ENCODE measurements around the gene TMEM200A. TPM values are rescaled to one million over a fixed set of nuclear protein-coding genes. Genes with fewer than 3 reads are reported as not detected.

TMEM200A gene
- total and polyA plus RNA-seq, 2 donors = 3.9 to 7.4 TPM

- no peaks in the 10 kb centered on the region for H3K4me1 ChIP-seq (ENCODE audit: control insufficient read depth in 2 of 2, insufficient read depth in 2 of 2, low read length in 2 of 2)
- no peaks in the 10 kb centered on the region for H3K9me3 ChIP-seq (ENCODE audit: control insufficient read depth in 2 of 2, insufficient read depth in 1 of 2, low read length in 1 of 2)
- no peaks in the 10 kb centered on the region for H3K27me3 ChIP-seq (ENCODE audit: control insufficient read depth in 2 of 2, insufficient read depth in 1 of 2, low read length in 1 of 2)
- no peak overlapping the region for H3K27ac ChIP-seq (ENCODE audit: low read depth in 1 of 2, low read length in 1 of 2)
- DNase-seq (ENCODE audit: low read depth in 6 of 9, low spot score in 9 of 9) = no peak
- WGBS = 96% methylated on average over 1 of the region's 1 CpG
- no peaks in the 10 kb centered on the region for H3K36me3 ChIP-seq (ENCODE audit: control insufficient read depth in 2 of 2, insufficient read depth in 2 of 2, low read length in 1 of 2)
- H3K4me3 ChIP-seq (ENCODE audit: low read length in 2 of 2) = no peak overlapping the region
Observed at GRCh38 chr6:130425537-130425936, 59.7 kb downstream of the TMEM200A start.

- no peak overlapping the region for H3K27ac ChIP-seq (ENCODE audit: low read depth in 1 of 2, low read length in 1 of 2)
- H3K36me3 ChIP-seq (ENCODE audit: control insufficient read depth in 2 of 2, insufficient read depth in 2 of 2, low read length in 1 of 2) = no peaks in the 10 kb centered on the region
- WGBS = 91% methylated on average over 7 of the region's 7 CpGs
- no peaks in the 10 kb centered on the region for H3K27me3 ChIP-seq (ENCODE audit: control insufficient read depth in 2 of 2, insufficient read depth in 1 of 2, low read length in 1 of 2)
- no peaks in the 10 kb centered on the region for H3K4me1 ChIP-seq (ENCODE audit: control insufficient read depth in 2 of 2, insufficient read depth in 2 of 2, low read length in 2 of 2)
- H3K9me3 ChIP-seq (ENCODE audit: control insufficient read depth in 2 of 2, insufficient read depth in 1 of 2, low read length in 1 of 2) = no peaks in the 10 kb centered on the region
- DNase-seq (ENCODE audit: low read depth in 6 of 9, low spot score in 9 of 9) = no peak
- H3K4me3 ChIP-seq (ENCODE audit: low read length in 2 of 2) = no peak overlapping the region
Observed at GRCh38 chr6:130426066-130426721, 60.4 kb downstream of the TMEM200A start.

GRCh38 chr6:130431346-130431852 is 65.6 kb downstream of the TMEM200A start:
- H3K4me3 ChIP-seq (ENCODE audit: low read length in 2 of 2) = no peak overlapping the region
- no peak overlapping the region for H3K27ac ChIP-seq (ENCODE audit: low read depth in 1 of 2, low read length in 1 of 2)
- no peaks in the 10 kb centered on the region for H3K27me3 ChIP-seq (ENCODE audit: control insufficient read depth in 2 of 2, insufficient read depth in 1 of 2, low read length in 1 of 2)
- no peaks in the 10 kb centered on the region for H3K9me3 ChIP-seq (ENCODE audit: control insufficient read depth in 2 of 2, insufficient read depth in 1 of 2, low read length in 1 of 2)
- 80% methylated on average over 4 of the region's 4 CpGs for WGBS
- no peaks in the 10 kb centered on the region for H3K4me1 ChIP-seq (ENCODE audit: control insufficient read depth in 2 of 2, insufficient read depth in 2 of 2, low read length in 2 of 2)
- DNase-seq (ENCODE audit: low read depth in 6 of 9, low spot score in 9 of 9) = no peak
- no peaks in the 10 kb centered on the region for H3K36me3 ChIP-seq (ENCODE audit: control insufficient read depth in 2 of 2, insufficient read depth in 2 of 2, low read length in 1 of 2)

- whole genome bisulfite sequencing = 75% methylated on average over 4 of the region's 4 CpGs
- Histone ChIP-seq H3K27ac (ENCODE audit: low read depth in 1 of 2, low read length in 1 of 2) (no peak overlapping the region), H3K36me3 (ENCODE audit: control insufficient read depth in 2 of 2, insufficient read depth in 2 of 2, low read length in 1 of 2) (no peaks in the 10 kb centered on the region), H3K4me3 (ENCODE audit: low read length in 2 of 2) (no peak overlapping the region), H3K9me3 (ENCODE audit: control insufficient read depth in 2 of 2, insufficient read depth in 1 of 2, low read length in 1 of 2) (no peaks in the 10 kb centered on the region), H3K27me3 (ENCODE audit: control insufficient read depth in 2 of 2, insufficient read depth in 1 of 2, low read length in 1 of 2) (no peaks in the 10 kb centered on the region), H3K4me1 (ENCODE audit: control insufficient read depth in 2 of 2, insufficient read depth in 2 of 2, low read length in 2 of 2) (no peaks in the 10 kb centered on the region)
- no peak for DNase-seq (ENCODE audit: low read depth in 6 of 9, low spot score in 9 of 9)
Observed at GRCh38 chr6:130432838-130433237, 67.0 kb downstream of the TMEM200A start.

- Histone ChIP-seq H3K36me3 (ENCODE audit: control insufficient read depth in 2 of 2, insufficient read depth in 2 of 2, low read length in 1 of 2) (no peaks in the 10 kb centered on the region), H3K9me3 (ENCODE audit: control insufficient read depth in 2 of 2, insufficient read depth in 1 of 2, low read length in 1 of 2) (no peaks in the 10 kb centered on the region), H3K4me1 (ENCODE audit: control insufficient read depth in 2 of 2, insufficient read depth in 2 of 2, low read length in 2 of 2) (no peaks in the 10 kb centered on the region), H3K4me3 (ENCODE audit: low read length in 2 of 2) (no peak overlapping the region), H3K27ac (ENCODE audit: low read depth in 1 of 2, low read length in 1 of 2) (no peak overlapping the region), H3K27me3 (ENCODE audit: control insufficient read depth in 2 of 2, insufficient read depth in 1 of 2, low read length in 1 of 2) (no peaks in the 10 kb centered on the region)
- 72% methylated on average over 3 of the region's 3 CpGs for WGBS
- no peak for DNase-seq (ENCODE audit: low read depth in 6 of 9, low spot score in 9 of 9)
Observed at GRCh38 chr6:130434174-130434873, 68.5 kb downstream of the TMEM200A start.

GRCh38 chr6:130435181-130435580 is 69.4 kb downstream of the TMEM200A start:
- DNase-seq (ENCODE audit: low read depth in 6 of 9, low spot score in 9 of 9) = no peak
- no peak overlapping the region for H3K4me3 ChIP-seq (ENCODE audit: low read length in 2 of 2)
- H3K9me3 ChIP-seq (ENCODE audit: control insufficient read depth in 2 of 2, insufficient read depth in 1 of 2, low read length in 1 of 2) = no peaks in the 10 kb centered on the region
- WGBS = 96% methylated on average over 4 of the region's 4 CpGs
- no peaks in the 10 kb centered on the region for H3K27me3 ChIP-seq (ENCODE audit: control insufficient read depth in 2 of 2, insufficient read depth in 1 of 2, low read length in 1 of 2)
- H3K36me3 ChIP-seq (ENCODE audit: control insufficient read depth in 2 of 2, insufficient read depth in 2 of 2, low read length in 1 of 2) = no peaks in the 10 kb centered on the region
- no peak overlapping the region for H3K27ac ChIP-seq (ENCODE audit: low read depth in 1 of 2, low read length in 1 of 2)
- no peaks in the 10 kb centered on the region for H3K4me1 ChIP-seq (ENCODE audit: control insufficient read depth in 2 of 2, insufficient read depth in 2 of 2, low read length in 2 of 2)

- Histone ChIP-seq H3K4me3 (ENCODE audit: low read length in 2 of 2) (no peak overlapping the region), H3K27ac (ENCODE audit: low read depth in 1 of 2, low read length in 1 of 2) (no peak overlapping the region), H3K36me3 (ENCODE audit: control insufficient read depth in 2 of 2, insufficient read depth in 2 of 2, low read length in 1 of 2) (peaks cover 0 to 2% of the 10 kb centered on the region in 2 donors), H3K4me1 (ENCODE audit: control insufficient read depth in 2 of 2, insufficient read depth in 2 of 2, low read length in 2 of 2) (no peaks in the 10 kb centered on the region), H3K27me3 (ENCODE audit: control insufficient read depth in 2 of 2, insufficient read depth in 1 of 2, low read length in 1 of 2) (no peaks in the 10 kb centered on the region), H3K9me3 (ENCODE audit: control insufficient read depth in 2 of 2, insufficient read depth in 1 of 2, low read length in 1 of 2) (no peaks in the 10 kb centered on the region)
- WGBS = 81% methylated on average over 1 of the region's 1 CpG
- no peak for DNase-seq (ENCODE audit: low read depth in 6 of 9, low spot score in 9 of 9)
Observed at GRCh38 chr6:130437961-130438360, 72.1 kb downstream of the TMEM200A start.

- no peaks in the 10 kb centered on the region for H3K9me3 ChIP-seq (ENCODE audit: control insufficient read depth in 2 of 2, insufficient read depth in 1 of 2, low read length in 1 of 2)
- H3K4me3 ChIP-seq (ENCODE audit: low read length in 2 of 2) = no peak overlapping the region
- DNase-seq (ENCODE audit: low read depth in 6 of 9, low spot score in 9 of 9) = no peak
- no peak overlapping the region for H3K27ac ChIP-seq (ENCODE audit: low read depth in 1 of 2, low read length in 1 of 2)
- H3K4me1 ChIP-seq (ENCODE audit: control insufficient read depth in 2 of 2, insufficient read depth in 2 of 2, low read length in 2 of 2) = no peaks in the 10 kb centered on the region
- H3K27me3 ChIP-seq (ENCODE audit: control insufficient read depth in 2 of 2, insufficient read depth in 1 of 2, low read length in 1 of 2) = no peaks in the 10 kb centered on the region
- no peaks in the 10 kb centered on the region for H3K36me3 ChIP-seq (ENCODE audit: control insufficient read depth in 2 of 2, insufficient read depth in 2 of 2, low read length in 1 of 2)
Observed at GRCh38 chr6:130447374-130447773, 81.6 kb downstream of the TMEM200A start.

GRCh38 chr6:130452336-130452735 is 86.5 kb downstream of the TMEM200A start:
- no peak for DNase-seq (ENCODE audit: low read depth in 6 of 9, low spot score in 9 of 9)
- H3K9me3 ChIP-seq (ENCODE audit: control insufficient read depth in 2 of 2, insufficient read depth in 1 of 2, low read length in 1 of 2) = no peaks in the 10 kb centered on the region
- H3K4me3 ChIP-seq (ENCODE audit: low read length in 2 of 2) = no peak overlapping the region
- H3K36me3 ChIP-seq (ENCODE audit: control insufficient read depth in 2 of 2, insufficient read depth in 2 of 2, low read length in 1 of 2) = no peaks in the 10 kb centered on the region
- H3K4me1 ChIP-seq (ENCODE audit: control insufficient read depth in 2 of 2, insufficient read depth in 2 of 2, low read length in 2 of 2) = no peaks in the 10 kb centered on the region
- H3K27ac ChIP-seq (ENCODE audit: low read depth in 1 of 2, low read length in 1 of 2) = no peak overlapping the region
- no peaks in the 10 kb centered on the region for H3K27me3 ChIP-seq (ENCODE audit: control insufficient read depth in 2 of 2, insufficient read depth in 1 of 2, low read length in 1 of 2)
- 100% methylated on average over 1 of the region's 1 CpG for WGBS

Measured in thymus (tissue), 11 donors.